Measurements from ENCODE around the gene IFNAR1.
"Not testable (repeated sequence)": the region's sequence is repeated elsewhere in the genome, so short reads cannot be mapped to it uniquely, and the experiment has no call there.

The IFNAR1 gene

DNA sequence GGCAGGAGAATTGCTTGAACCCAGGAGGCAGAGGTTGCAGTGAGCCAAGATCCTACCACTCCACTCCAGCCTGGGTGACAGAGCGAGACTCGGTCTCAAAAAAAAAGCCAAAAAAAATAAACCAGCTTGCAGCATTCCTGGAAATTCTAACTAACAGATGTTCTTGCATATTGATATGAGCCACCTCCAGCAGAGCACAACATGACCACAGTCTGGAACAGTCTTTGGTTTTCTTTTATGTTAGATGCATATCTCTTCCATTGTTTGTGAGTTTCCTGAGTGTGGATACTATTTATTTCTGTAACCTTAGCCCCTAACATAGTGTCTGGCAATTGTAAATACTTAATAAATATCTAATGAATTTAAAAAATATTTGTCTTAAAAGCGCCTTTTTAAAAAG is 23.9 kb downstream of the IFNAR1 start:
- DNase-seq (ENCODE audit: low spot score) = no peak

DNA sequence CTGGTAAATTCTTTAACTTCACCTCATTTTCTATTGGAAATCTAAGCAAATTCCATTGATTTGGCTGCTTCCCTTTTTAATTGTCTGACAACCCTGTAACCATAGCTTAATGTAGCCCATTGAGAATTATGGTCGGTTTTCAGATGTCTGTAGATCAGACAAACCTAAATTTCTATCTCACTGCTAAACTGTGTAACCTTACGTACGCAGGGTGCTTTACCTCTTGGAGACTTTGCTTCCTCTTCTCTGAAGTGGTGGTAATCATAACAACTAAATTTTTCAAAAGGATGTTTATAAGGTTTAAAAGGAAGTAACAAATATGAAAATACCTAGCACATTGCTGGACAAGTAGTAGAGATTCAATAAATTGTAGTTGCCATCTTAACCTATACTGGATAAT is 25.9 kb downstream of the IFNAR1 start:
- DNase-seq (ENCODE audit: low spot score) = no peak

- DNase-seq (ENCODE audit: low spot score) = no peak
Observed at GRCh38 chr21:33355355-33355754, 30.6 kb downstream of the IFNAR1 start.

- DNase-seq (ENCODE audit: low spot score) = no peak
Observed at GRCh38 chr21:33355996-33356395, 31.2 kb downstream of the IFNAR1 start.

- DNase-seq (ENCODE audit: low spot score) = no peak
Observed at GRCh38 chr21:33357177-33357576, 32.4 kb downstream of the IFNAR1 start.

- DNase-seq (ENCODE audit: low spot score) = no peak
Observed at GRCh38 chr21:33359446-33359845, 34.7 kb downstream of the IFNAR1 start.

DNA sequence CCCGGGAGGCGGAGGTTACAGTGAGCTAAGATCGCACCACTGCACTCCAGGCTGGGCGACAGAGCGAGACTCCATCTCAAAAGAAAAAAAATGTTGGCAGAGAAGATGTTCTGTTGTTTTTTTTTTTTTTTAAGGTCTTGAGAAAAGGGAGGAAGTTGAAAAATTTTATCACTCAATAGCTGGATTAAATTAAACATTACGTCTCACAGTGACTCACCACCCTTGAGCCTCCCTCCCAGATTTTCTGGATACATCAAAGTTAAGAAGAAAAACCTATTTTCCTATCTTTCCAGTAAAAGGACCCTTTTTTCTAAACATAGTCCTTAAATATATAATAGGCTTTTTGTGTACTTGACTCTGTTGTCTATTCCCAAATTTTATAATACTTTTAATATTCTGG is 35.5 kb downstream of the IFNAR1 start:
- no peak for DNase-seq (ENCODE audit: low spot score)

DNA sequence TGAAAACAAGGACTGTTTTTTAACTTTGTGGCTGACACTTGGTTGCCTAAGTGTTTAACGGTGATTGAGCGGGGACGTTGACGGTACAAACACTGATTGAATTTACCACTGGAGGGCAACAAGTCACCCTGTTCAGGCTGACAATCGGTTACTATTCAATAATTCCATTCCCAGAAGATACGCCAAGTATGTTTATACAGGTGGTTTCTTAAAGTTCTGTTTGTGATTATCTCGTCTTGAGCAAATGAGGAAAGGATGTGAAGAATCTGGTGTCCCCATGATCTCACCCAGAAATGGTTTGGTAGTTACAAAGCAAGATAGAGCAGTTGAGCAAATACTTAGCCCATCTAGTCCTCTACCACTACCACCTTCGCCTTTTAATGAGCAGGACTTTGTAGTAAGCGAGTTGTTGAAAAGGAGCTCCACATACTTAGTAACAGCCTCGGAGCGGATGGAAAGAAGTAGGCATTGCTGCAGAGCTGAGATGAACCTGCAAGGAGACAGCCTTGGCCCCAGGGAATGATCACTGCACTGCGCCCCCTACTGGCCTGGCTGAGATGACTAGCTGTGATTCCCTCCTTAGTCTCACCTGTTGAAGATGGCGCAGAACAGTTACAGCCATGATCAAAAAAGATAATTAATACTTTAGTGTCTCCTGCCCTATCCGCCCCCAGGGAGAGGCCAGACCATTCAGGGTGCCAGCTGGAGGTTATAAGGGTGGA is 36.3 kb downstream of the IFNAR1 start:
- DNase-seq (ENCODE audit: low spot score) = peak; percentile 86

- peak; percentile 63 for DNase-seq (ENCODE audit: low spot score)
Observed at GRCh38 chr21:33362044-33362555, 37.3 kb downstream of the IFNAR1 start.

DNA sequence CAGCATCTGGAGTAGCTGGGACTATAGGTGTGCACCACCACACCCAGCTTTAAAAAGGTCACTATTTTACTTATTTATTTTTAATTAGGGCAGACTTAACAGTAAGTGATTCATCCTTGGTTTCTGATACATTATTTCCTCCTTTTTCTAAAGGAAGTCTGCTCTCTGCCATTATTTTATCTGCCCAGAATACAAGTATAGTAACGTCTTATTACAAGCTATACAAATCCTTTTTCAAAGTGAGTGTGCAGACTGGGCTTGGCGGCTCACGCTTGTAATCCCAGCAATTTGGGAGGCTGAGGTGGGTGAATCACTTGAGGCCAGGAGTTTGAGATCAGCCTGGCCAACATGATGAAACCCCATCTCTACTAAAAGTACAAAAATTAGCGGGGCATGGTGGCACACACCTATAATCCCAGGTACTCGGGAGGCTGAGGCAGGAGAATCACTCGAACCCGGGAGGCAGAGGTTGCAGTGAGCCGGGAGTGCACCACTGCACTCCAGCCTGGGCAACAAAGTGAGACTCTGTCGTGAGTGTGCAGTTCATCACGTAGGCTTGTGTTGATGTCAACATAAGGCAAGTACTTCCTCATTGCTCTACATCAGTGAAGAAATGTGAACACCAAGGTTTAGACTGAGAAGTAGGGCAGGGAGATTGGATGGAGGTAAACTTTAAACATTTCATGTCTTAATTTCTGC is 39.3 kb downstream of the IFNAR1 start:
- DNase-seq (ENCODE audit: low spot score) = not testable (repeated sequence)

DNA sequence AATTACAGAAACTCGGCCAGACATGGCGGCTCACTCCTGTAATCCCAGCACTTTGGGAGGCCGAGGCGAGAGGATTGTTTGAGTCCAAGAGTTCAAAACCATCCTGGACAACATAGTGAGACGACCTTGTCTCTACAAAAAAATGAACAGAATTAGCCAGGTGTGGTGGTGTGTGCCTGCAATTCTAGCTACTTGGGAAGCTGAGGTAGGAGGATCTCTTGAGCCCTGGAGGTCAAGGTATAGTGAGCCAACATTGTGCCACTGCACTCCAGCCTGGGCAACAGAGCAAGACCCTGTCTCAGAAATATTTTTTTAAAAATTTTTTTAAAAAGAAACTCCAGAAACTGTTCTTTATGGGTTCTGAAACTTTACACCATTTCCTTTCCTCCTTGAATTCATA is 40.1 kb downstream of the IFNAR1 start:
- no peak for DNase-seq (ENCODE audit: low spot score)

- no peak for DNase-seq (ENCODE audit: low spot score)
Observed at GRCh38 chr21:33367309-33367973, 42.7 kb downstream of the IFNAR1 start.

- DNase-seq (ENCODE audit: low spot score) = no peak
Observed at GRCh38 chr21:33368124-33368523, 43.4 kb downstream of the IFNAR1 start.

GRCh38 chr21:33368576-33368975 is 43.8 kb downstream of the IFNAR1 start:
- DNase-seq (ENCODE audit: low spot score) = no peak

DNA sequence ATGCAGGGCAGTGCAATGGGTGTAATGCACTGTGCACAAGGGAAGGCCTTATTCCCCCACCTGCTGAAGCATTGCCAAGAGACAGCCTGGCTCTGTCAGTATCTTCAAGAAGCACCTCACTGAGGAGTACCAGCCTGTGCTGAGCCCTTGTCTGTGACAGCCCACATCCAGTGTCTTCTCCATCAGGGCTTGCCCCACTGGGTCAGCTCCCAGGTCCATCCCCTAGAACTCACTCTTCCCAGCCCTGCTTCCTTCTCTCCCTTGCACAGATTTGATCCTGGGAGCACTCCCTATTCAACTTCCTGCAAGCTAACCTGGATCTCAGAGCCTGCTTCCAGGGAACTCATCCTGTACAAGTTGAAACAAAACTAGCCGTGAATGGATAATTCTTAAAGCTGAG is 44.8 kb downstream of the IFNAR1 start:
- DNase-seq (ENCODE audit: low spot score) = no peak

DNA sequence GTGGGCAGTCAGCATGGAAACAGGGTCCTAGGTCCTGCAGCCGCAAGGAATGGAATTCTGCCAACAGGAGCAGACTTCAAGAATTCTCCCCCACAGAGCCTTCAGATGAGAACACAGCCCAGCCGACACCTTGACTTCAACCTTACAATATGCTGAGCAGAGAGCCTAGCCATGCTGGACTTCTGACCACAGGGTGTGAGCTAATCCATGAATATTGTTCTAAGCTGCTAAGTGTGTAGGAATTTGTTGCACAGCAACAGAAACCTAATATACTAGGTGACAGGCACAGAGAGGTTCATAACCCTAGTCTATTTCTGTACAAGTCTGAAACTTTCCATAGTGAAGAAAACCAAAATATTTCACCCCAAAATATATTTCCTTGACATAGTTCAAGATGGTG is 45.5 kb downstream of the IFNAR1 start:
- DNase-seq (ENCODE audit: low spot score) = no peak

DNA sequence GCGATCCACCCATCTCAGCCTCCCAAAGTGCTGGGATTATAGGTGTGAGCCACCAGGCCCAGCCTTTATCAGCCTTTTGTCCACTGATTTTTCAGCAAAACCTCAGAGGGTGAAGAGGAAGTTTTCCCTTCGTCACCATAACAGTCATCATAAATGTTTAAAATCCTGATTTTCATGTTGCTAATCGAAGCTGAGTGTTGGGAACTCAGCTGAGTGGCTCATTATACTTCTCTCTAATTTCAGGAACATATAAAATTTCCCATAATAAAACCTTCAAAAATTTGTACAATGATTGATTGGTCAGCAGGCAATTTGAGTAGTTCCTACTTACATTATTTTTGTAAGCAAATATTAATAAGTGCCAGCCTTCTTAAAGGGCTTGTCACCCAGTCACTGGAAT is 46.6 kb downstream of the IFNAR1 start:
- no peak for DNase-seq (ENCODE audit: low spot score)

- no peak for DNase-seq (ENCODE audit: low spot score)
Observed at GRCh38 chr21:33372582-33372981, 47.8 kb downstream of the IFNAR1 start.

GRCh38 chr21:33373451-33373850 is 48.7 kb downstream of the IFNAR1 start:
- no peak for DNase-seq (ENCODE audit: low spot score)

DNA sequence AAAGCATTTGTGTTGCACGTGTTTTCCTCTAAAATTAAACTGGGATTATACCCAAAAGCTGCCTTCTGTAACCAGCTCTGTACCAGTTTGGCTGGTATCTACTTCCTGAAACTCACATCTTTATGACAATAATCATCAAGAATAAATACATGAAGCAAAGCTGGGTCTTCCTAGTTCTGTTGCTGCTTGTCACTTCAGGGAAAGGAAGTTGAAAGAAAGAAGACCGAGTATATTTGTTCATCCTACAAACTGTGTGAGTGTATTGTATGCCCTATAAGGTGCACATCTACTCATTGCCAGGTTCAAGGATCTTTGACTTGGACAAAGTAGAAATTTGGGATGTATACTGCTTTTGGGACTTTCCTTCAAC is 49.3 kb downstream of the IFNAR1 start:
- DNase-seq (ENCODE audit: low spot score) = no peak

- DNase-seq (ENCODE audit: low spot score) = peak; percentile 45
Observed at GRCh38 chr21:33374450-33375096, 49.8 kb downstream of the IFNAR1 start.

- DNase-seq (ENCODE audit: low spot score) = no peak
Observed at GRCh38 chr21:33375101-33375644, 50.4 kb downstream of the IFNAR1 start.

All from iPS-NIHi11 (cell line).